Ishikawa (cell line): Measurements from ENCODE around the gene PITPNC1.

ENCODE experiments used
- CREB1 ChIP-seq: IDR thresholded peaks from 2 replicates; pipeline ENCODE4 v1.6.1; 2012; ENCODE audit warnings: low read depth
- EGR1 ChIP-seq: IDR thresholded peaks from 2 replicates; pipeline ENCODE4 v1.6.1; 2012
- EP300 ChIP-seq: IDR thresholded peaks from 2 replicates; pipeline ENCODE4 v1.6.1; 2012; ENCODE audit warnings: borderline replicate concordance
- FOXM1 ChIP-seq: IDR thresholded peaks from 2 replicates; pipeline ENCODE4 v1.6.1; 2012; ENCODE audit warnings: low read depth, borderline replicate concordance
- MAX ChIP-seq: IDR thresholded peaks from 2 replicates; pipeline ENCODE4 v1.6.1; 2012
- NFIC ChIP-seq: IDR thresholded peaks from 2 replicates; pipeline ENCODE4 v1.6.1; 2012
- RAD21 ChIP-seq: IDR thresholded peaks from 2 replicates; pipeline ENCODE4 v1.6.1; 2012; ENCODE audit warnings: low read depth
- REST ChIP-seq: IDR thresholded peaks from 2 replicates; pipeline ENCODE4 v1.6.1; 2012; ENCODE audit warnings: low read depth, mild to moderate bottlenecking
- TAF1 ChIP-seq: IDR thresholded peaks from 2 replicates; pipeline ENCODE4 v1.6.1; 2012; ENCODE audit warnings: low read depth, mild to moderate bottlenecking
- TCF12 ChIP-seq: IDR thresholded peaks from 2 replicates; pipeline ENCODE4 v1.6.1; 2012; ENCODE audit warnings: low read depth
- TEAD4 ChIP-seq: IDR thresholded peaks from 2 replicates; pipeline ENCODE4 v1.6.1; 2012
- USF1 ChIP-seq: IDR thresholded peaks from 2 replicates; pipeline ENCODE4 v1.6.1; 2012

DNA sequence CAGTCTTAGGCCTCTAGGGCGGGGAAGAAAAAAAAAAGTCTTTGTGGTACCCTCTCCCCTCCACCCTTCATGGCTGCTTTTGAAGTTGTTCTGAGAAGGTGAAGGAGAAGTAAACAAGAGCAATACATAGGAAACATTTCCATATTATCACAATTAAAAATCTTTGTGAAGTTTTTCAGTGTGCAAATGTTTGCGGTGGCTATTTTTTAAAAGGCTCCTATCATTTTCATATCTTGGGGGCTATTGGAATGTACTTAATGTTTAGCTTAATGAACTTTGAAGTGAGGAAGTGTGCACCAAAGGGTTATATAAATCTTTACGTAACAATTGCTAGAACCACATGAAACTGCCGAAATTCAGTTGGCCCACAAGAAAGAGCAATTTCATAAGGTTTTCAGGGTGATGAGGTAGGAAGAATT lies 348.3 kb downstream of the PITPNC1 start:
- no peak for TF ChIP-seq FOXM1
- no peak for TF ChIP-seq CREB1
- TF ChIP-seq EP300 = no peak
- no peak for TF ChIP-seq RAD21
- TF ChIP-seq TEAD4 = no peak
- no peak for TF ChIP-seq TAF1
- TF ChIP-seq EGR1 = no peak
- TF ChIP-seq TCF12 = no peak
- no peak for TF ChIP-seq REST
- no peak for TF ChIP-seq MAX
- no peak for TF ChIP-seq USF1
- TF ChIP-seq NFIC = no peak
